Smooth muscle cell of the brain vasculature (primary cell): Measurements from ENCODE around the gene CFAP299.

ENCODE experiments used
- DNase-seq: peaks from one replicate; pipeline ENCODE4 v3.0.0-alpha.2; 2012; ENCODE audit warnings: low read depth, low spot score

Gene CFAP299

GRCh38 chr4:80446664-80447063, 111.1 kb downstream of the CFAP299 start:
- no peak for DNase-seq

GRCh38 chr4:80447493-80447892, 112.0 kb downstream of the CFAP299 start:
- DNase-seq: no peak

GRCh38 chr4:80448056-80448455, 112.5 kb downstream of the CFAP299 start:
- no peak for DNase-seq

DNA sequence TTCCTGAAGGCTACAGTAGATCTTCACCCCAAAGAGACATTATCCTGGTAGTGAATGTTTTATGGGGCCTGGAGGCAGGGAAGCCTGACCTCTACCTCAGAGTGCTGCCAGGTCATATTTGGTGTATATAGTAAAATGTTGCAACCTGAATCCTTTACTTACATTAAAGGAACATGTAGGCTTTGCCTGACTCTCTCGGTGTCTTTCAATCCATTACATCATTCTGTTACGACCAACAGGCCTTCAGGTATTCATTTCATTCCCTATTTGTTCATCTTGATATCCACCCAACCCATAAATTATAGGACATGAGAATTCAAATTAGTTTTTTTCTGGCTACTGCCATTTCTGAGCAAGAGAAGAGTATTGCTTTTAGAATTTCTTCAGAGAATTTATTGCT, 116.5 kb downstream of the CFAP299 start:
- DNase-seq: no peak

- no peak for DNase-seq
These were observed 117.2 kb downstream of the CFAP299 start for GRCh38 chr4:80452768-80453167.

GRCh38 chr4:80454040-80454439, 118.5 kb downstream of the CFAP299 start:
- DNase-seq: no peak

- no peak for DNase-seq
These were observed 119.0 kb downstream of the CFAP299 start for GRCh38 chr4:80454556-80454955.

DNA sequence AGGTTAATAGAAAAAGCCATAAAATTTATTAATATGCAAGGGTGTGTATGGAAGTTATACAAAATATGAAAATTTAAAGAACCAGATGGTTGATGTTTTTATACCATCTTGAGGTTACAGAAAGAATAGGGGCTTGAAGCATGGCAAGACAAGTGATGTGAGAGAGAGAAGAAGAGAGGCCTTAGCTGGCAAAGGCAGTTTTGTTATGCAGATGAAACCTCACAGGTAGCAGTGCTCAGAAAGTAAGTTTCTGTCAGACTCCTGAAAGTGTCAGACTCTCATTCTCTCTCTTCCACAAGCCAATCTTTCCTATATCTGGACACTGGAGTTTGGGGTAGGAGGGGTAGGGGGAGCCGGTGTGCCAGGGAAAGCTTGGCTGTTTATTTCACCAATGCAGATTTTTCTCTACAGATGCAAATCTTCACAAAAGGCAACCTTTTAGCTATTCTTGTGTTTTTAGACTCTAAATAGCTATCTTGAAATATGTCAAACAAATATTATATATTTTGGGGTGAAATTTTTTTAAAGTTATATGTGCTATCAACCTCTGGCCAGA, 124.5 kb downstream of the CFAP299 start:
- no peak for DNase-seq

- no peak for DNase-seq
These were observed 125.9 kb downstream of the CFAP299 start for GRCh38 chr4:80461412-80461811.

DNA sequence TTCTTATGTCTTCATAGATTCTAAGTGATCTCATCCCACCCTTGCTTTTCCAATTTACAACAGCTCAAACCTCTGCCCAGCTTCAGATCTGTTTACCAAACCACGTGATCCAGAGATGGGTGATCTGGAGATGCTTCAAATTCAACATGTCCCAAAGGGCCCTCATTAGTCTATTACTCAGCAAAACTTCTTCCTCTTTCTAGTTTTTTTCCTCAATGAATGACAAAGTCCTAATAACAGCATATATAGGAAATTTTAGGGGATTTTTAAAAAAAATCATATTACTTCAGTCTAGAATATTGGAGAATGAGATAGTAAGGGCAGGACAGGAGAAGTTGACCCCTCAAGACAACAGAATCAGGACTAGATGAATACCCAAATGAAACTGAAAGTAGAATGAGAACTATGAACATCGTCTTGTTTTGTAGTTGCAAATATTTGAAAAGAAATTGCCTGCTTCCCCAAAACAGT, 127.1 kb downstream of the CFAP299 start:
- no peak for DNase-seq

DNA sequence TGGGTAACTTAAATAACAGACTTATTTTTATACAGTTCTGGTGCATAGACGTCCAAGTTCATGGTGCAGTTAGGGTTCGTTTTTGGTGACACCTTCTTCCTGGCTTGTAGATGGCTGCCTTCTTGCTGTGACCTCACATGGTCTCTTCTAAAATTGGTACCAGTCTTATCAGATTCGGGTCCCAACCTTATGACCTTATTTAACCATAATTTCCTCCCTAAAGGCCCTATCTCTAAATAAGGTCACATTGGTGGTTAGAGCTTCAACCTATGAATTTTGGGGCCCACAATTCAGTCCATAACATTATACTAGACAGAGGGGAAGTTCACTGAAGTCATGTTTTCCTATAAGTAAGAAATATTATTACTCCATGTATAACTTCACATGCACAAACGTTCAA, 128.0 kb downstream of the CFAP299 start:
- no peak for DNase-seq

DNA sequence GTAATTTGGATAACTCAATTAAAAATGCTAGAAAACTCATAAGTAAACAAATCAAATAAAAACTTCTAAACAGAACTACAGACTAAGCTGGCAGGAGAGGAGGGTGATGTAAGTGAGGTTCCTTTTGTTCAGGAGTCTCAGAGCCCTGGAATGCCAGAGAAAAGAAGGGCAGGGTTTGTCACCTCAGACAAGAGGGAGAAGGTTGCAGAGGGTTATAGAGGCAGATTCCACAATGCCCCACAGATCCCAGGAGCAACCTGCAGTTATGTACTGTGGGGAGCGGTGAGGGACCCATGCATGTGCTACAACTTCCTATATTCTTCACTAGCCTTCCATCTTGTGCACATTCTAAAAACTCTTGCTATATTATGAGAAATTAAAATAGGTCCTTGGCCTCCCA, 129.7 kb downstream of the CFAP299 start:
- no peak for DNase-seq

- no peak for DNase-seq
These were observed 130.2 kb downstream of the CFAP299 start for GRCh38 chr4:80465736-80466135.

DNA sequence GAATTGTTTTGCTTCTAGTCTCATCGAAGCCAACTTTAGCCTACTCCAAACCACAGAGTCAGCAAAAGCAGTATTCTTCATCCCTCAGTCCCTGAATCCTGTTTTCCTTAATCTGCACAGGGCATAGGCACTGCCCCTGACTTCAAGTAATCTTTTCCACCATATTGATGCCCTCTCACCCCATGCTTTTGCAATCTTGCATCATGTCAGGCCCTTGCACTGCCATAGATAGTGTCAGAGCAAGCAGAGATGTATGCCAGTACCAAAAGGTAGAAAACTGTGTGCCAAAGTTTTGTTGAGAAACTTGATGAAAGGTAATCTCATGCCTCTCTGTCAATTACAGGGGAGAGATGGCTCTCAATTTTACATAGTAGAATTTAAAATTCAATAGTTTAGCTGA, 131.1 kb downstream of the CFAP299 start:
- no peak for DNase-seq

DNA sequence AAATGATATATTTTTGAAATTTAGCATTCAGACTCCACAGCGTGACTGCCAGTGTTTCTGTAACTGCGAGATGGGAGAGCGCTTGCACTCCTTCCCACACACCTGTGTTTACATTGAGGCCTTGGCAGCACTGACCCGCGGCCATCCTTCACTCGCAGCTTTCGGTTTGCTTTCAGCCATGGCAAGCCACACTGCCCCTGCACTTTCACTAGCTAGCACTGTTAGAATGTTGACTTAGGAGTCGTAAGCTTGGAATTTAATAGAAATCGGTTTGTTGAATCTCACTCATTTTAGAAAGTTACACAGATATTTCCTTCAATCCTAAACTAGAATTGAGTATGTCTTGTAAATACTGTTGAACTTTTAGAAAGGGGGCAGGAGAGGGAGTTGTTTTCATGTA, 136.2 kb downstream of the CFAP299 start:
- DNase-seq: peak; percentile 7

DNA sequence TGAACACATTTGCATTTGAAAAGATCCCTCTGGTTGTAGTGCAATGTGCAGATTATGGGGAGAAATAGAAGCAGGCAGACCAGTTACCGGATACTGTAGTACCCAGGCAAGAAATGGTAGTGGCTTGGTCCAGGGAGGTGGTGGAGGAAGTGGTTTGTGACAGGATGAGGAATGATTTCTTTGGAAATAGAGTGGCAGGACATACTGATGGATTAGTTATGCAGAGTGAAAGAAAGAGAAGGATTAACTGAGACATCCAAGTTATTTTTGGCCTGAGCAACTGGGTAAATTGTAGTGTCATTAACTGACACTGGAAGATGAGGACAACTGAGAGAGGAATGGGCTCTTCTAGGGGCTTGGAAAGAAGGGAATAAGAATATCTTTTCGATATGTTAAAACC, 139.7 kb downstream of the CFAP299 start:
- DNase-seq: no peak

- DNase-seq: no peak
These were observed 140.3 kb downstream of the CFAP299 start for GRCh38 chr4:80475798-80476197.

GRCh38 chr4:80484712-80485111, 149.2 kb downstream of the CFAP299 start:
- DNase-seq: no peak

DNA sequence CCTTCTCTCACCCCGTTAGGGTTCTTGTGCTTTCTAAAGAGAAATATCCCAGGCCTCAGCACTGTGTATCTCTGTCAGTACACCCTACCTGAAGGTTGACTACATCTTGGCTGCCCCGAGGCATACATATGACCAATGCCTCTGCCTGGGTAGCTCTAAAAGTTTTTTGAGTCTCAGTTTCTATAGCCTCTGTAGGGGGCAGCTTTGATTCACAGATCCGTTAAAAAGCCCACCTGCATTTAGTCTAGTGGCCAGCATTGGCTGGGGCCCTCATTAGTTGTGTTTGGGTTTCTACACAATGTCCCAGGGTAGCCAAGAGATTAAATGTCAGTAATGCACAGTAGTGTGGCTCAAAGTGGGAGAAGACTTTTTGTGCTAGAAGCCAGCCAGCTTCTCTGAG, 151.1 kb downstream of the CFAP299 start:
- no peak for DNase-seq

DNA sequence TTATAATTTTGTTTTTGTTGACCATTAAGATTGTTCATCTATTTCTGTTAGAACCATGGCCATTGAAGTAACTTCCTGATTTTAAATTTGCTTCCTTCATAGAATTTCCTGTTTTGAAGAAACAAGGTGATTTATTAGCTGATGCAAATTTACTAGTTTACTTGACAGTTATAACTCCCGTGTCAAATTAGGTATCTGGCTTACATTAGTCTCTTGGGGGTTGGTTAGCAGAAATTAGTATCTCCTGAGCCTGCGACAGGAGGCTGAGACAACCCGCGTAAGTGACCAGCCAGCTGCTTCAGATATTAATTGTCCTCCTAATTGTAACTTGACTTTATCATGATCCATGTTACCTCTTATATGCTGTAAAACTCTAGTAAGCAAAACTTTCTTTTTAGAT, 154.3 kb downstream of the CFAP299 start:
- no peak for DNase-seq

GRCh38 chr4:80492761-80493160, 157.2 kb downstream of the CFAP299 start:
- DNase-seq: no peak

- DNase-seq: no peak
These were observed 160.3 kb downstream of the CFAP299 start for GRCh38 chr4:80495865-80496264.

- DNase-seq: no peak
These were observed 163.2 kb downstream of the CFAP299 start for GRCh38 chr4:80498725-80499124.

GRCh38 chr4:80500613-80501012, 165.1 kb downstream of the CFAP299 start:
- no peak for DNase-seq
